Measurements from ENCODE around the gene ALDH18A1. TPM values are rescaled to one million over a fixed set of nuclear protein-coding genes. Genes with fewer than 3 reads are reported as not detected.
"Not testable (repeated sequence)": the region's sequence is repeated elsewhere in the genome, so short reads cannot be mapped to it uniquely, and the experiment has no call there.

The ALDH18A1 gene
- total RNA-seq, 2 donors from 2014 or later = 35.8 to 39.4 TPM

DNA sequence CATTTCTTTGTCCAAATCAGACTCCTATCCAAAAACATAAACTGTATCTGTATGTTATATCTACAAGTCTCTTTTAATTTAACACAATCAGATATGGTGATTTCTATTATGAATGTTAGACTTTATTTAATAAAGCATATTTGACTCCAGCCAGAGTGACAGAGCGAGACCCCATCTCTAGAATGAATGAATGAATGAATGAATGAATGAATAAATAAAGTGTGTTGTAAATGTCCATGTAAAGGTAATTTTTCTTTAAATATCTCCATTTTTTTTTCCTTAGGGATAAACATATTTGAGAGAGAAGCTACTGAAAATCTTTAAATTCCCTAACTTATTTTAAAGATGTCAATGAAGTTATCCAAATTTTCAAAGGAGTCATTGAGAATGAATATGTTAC, 18.1 kb upstream of the ALDH18A1 start:
- TF ChIP-seq CTCF (IDR thresholded peaks at IDR 0.05) = no peak
- Histone ChIP-seq H3K4me1 (ENCODE audit: control insufficient read depth in 1 of 2, low read depth in 2 of 2) (no peaks in the 10 kb centered on the region), H3K9me3 (no peaks in the 10 kb centered on the region), H3K36me3 (peaks cover 3% of the 10 kb centered on the region), H3K27me3 (replicated peaks; ENCODE audit: insufficient read depth) (no peaks in the 10 kb centered on the region), H3K27ac (no peak overlapping the region), H3K4me3 (no peak overlapping the region)
- no peak for ATAC-seq (ENCODE audit: insufficient number of reproducible peaks, low FRiP score, low read depth)
- DNase-seq (ENCODE audit: low spot score) = no peak

- DNase-seq (ENCODE audit: low spot score); H3K9me3 ChIP-seq; ATAC-seq (ENCODE audit: insufficient number of reproducible peaks, low FRiP score, low read depth); H3K4me1 ChIP-seq (ENCODE audit: control insufficient read depth in 1 of 2, low read depth in 2 of 2); H3K27ac ChIP-seq; H3K27me3 ChIP-seq (replicated peaks; ENCODE audit: insufficient read depth); H3K36me3 ChIP-seq; H3K4me3 ChIP-seq: not testable (repeated sequence)
Observed at GRCh38 chr10:95672641-95673040, 16.1 kb upstream of the ALDH18A1 start.

DNA sequence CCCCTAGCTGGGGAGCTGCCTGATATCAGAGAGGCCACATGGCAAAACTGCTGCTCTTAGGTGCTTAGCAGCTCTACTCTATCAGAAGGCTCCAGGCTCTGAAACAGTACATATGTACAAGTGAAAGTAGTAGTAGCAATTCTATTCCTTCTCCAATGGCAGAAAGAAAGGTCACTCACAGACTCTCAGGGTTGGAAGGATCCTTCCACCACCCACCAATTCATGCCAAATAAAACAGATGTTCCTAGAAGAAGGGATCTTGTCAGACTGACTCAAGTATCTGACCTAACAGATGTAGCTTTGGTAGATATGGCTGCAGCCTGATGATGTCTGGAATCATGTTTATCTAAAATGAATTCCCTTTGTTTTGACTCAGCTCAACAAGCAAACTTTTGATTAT, 8.0 kb upstream of the ALDH18A1 start:
- ATAC-seq (ENCODE audit: insufficient number of reproducible peaks, low FRiP score, low read depth) = no peak
- H3K4me1 ChIP-seq (ENCODE audit: control insufficient read depth in 1 of 2, low read depth in 2 of 2) = peaks cover 3 to 28% of the 10 kb centered on the region in 2 donors
- H3K27me3 ChIP-seq (replicated peaks; ENCODE audit: insufficient read depth) = no peaks in the 10 kb centered on the region
- H3K27ac ChIP-seq = peak overlapping the region in 1 of 2 donors; percentile 57
- no peaks in the 10 kb centered on the region for H3K9me3 ChIP-seq
- H3K4me3 ChIP-seq = no peak overlapping the region
- no peak for DNase-seq (ENCODE audit: low spot score)
- no peak for TF ChIP-seq CTCF (IDR thresholded peaks at IDR 0.05)
- H3K36me3 ChIP-seq = no peaks in the 10 kb centered on the region

DNA sequence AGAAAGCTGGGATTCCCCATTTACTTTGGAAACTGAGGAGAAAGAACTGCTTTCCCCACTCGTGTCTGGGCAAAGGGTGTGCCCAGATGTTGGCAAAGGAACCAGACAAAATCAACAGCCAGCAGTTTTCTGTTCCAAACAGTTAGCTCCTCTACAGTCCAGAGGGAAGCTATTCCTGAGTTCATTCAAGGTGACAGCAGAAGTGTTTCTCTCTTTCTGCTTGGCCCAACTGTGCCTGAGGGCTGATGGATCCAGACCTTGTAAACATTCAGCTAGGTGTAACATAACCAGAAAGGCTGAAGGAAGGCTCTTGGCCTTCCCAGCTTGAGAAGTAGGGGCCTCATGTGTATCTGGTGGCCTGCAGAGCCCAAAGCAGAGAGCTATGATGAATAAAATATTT, 7.0 kb upstream of the ALDH18A1 start:
- Histone ChIP-seq H3K4me1 (ENCODE audit: control insufficient read depth in 1 of 2, low read depth in 2 of 2) (peaks cover 3 to 28% of the 10 kb centered on the region in 2 donors), H3K4me3 (no peak overlapping the region), H3K27ac (peak overlapping the region; percentile 57 to 67), H3K36me3 (no peaks in the 10 kb centered on the region), H3K27me3 (replicated peaks; ENCODE audit: insufficient read depth) (no peaks in the 10 kb centered on the region), H3K9me3 (no peaks in the 10 kb centered on the region)
- TF ChIP-seq CTCF (IDR thresholded peaks at IDR 0.05) = no peak
- DNase-seq (ENCODE audit: low spot score) (no peak), ATAC-seq (ENCODE audit: insufficient number of reproducible peaks, low FRiP score, low read depth) (no peak)

- H3K27ac ChIP-seq = no peak overlapping the region
- DNase-seq (ENCODE audit: low spot score) (no peak), ATAC-seq (ENCODE audit: insufficient number of reproducible peaks, low FRiP score, low read depth) (no peak)
- no peaks in the 10 kb centered on the region for H3K9me3 ChIP-seq
- H3K36me3 ChIP-seq = no peaks in the 10 kb centered on the region
- no peak overlapping the region for H3K4me3 ChIP-seq
- no peak for TF ChIP-seq CTCF (IDR thresholded peaks at IDR 0.05)
- peaks cover 9 to 28% of the 10 kb centered on the region in 2 donors for H3K4me1 ChIP-seq (ENCODE audit: control insufficient read depth in 1 of 2, low read depth in 2 of 2)
- no peaks in the 10 kb centered on the region for H3K27me3 ChIP-seq (replicated peaks; ENCODE audit: insufficient read depth)
Observed at GRCh38 chr10:95661818-95662217, 5.3 kb upstream of the ALDH18A1 start.

- no peak overlapping the region for H3K27ac ChIP-seq
- no peak overlapping the region for H3K4me3 ChIP-seq
- no peak for TF ChIP-seq CTCF (IDR thresholded peaks at IDR 0.05)
- DNase-seq (ENCODE audit: low spot score) (no peak), ATAC-seq (ENCODE audit: insufficient number of reproducible peaks, low FRiP score, low read depth) (no peak)
- peaks cover 9 to 34% of the 10 kb centered on the region in 2 donors for H3K4me1 ChIP-seq (ENCODE audit: control insufficient read depth in 1 of 2, low read depth in 2 of 2)
- H3K27me3 ChIP-seq (replicated peaks; ENCODE audit: insufficient read depth) = no peaks in the 10 kb centered on the region
- no peaks in the 10 kb centered on the region for H3K9me3 ChIP-seq
- H3K36me3 ChIP-seq = no peaks in the 10 kb centered on the region
Observed at GRCh38 chr10:95660283-95660682, 3.8 kb upstream of the ALDH18A1 start.

Measured in thoracic aorta (tissue), 2 donors.